ENCODE results near the gene CXCL12.

CXCL12 gene

DNA sequence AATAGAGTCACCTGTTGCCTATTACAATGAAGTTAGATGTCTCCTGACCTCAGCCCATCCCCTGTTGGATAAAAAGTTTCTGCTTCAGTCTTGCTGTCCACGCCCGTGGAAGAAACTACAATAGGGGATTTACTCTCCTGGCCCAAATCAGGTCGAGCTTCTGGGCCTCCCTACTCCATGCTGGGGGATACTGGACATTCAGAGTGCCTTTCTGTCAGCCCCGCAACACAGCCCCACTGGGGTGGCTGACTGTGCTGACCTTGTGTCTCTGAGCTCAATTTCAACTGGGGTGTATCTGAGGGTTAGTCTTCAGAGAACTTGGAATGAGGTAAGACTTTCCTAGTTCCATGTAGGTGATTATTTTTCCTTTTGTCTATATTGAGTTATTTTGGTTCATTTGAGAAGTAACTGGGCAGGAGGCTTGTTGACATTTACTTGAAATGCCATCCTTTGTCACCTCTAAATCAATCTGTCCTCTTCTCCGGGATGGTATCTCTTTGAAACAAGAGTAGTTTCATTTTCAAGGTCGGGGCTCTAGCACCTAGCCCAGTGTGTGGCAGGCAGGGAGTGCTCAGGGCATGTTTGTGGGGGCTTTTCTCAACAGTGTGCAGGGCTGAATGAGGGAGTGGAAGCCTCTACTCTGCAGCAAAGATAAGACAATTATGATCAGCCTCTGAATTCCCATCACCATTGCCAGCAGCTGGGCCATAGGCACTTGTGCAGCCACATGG is 17.7 kb upstream of the CXCL12 start:
- in situ Hi-C loops (cut with HindIII; ENCODE audit: low pct_ligation_motif_present, low pct_unique_long_range_greater_than_20kb, low sequenced_read_pairs): no loop called here
- no peak for DNase-seq

DNA sequence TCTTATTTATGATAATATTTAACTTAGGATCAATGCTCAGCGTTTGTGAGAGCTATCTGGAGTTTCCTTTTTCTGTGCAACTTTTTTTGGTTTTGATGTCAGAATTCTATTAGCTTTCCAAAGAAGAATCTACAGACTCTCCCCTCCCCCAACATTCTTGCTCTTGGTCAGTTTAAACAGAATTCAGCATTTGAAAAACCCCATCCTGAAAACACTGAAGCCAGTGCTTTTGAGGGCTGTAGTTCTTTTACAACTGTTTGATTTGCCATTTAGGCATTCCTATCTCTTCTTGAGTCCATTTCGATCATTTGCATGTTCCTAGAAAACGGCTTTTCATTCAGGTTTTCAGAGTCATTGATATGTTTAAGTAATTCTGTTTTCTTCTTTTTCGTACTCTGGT is 15.6 kb upstream of the CXCL12 start:
- DNase-seq: no peak
- in situ Hi-C loops (cut with HindIII; ENCODE audit: low pct_ligation_motif_present, low pct_unique_long_range_greater_than_20kb, low sequenced_read_pairs): no loop called here

DNA sequence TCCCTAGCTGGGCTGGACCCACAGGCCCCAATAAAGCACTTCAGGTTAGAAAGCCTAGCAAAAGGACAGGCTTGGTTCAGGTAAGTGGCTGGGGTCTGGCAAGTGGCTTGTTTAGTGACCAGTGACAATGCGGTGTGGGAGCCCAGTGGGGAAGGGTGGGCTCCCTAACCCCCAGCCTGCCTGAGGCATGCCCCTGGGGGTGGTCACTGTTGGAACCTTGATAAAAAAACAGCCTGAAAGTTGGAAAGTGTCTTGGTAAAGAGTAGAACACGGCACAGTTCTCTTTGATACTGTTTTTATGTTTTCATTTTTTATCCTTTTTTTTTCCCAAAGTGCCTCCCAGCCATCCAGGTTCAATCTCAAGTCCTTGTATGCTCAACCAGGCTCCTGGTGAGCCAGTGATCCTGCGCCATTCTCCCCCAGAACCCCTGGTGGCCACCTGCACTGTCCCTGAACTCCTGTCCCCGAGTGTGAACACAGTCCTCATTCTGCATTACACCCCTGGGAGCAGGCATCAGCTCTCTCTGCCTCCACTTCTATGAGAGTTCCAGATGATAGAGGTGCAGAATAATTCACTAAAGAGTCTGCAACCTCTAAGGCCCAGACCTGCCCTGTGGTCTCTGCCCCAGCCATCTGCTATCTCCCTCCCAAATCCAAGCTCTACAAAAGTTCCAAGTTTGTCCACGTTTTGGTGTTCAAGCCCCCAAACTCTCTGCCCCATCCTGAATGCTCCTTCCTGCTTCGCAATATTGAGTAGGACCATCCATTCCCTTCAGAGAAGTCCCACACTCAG is 15.0 kb upstream of the CXCL12 start:
- in situ Hi-C loops (cut with HindIII; ENCODE audit: low pct_ligation_motif_present, low pct_unique_long_range_greater_than_20kb, low sequenced_read_pairs): no loop called here
- no peak for DNase-seq

DNA sequence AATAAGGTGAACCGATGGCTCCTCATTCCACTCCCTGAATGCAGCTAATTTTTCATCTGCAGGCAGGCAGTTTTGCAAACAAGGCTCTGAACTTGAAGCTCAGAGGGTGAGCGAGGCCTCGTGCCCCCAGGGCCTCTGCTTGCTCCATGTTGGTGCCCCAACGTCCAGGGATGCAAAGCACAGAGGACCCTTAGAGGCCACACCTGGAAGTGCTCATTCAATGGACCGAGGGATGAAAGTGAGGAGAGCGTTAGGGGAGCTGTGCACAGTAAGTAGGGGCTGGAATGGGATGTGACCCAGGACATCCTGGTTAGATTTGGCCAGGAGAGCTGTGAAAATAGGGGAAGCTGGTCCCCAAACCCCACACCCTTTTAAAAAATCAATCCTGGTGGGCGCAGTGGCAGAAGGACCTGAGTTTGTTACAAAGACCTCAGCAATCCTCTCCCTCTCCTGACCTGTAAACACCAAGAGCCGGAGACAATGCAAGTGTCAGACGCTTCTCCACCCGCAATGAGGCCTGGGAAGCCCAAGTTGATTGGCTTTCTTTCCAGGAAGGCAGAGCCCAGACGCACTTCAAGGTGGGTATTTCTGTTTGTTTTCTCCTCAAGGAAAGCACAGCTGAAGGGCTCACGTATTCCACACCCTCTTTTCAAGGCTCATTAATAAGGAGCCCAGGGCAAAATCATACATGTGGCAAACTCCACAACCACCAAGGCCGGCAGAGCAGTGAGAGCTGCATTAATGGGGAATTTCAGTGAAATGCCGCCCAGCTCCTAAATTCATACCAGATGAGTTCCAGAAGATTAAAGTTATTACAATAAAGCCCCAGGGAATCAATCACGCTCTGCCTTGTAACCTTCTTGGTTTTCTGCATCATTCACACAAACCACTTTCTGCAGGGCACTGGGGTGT is 14.1 kb upstream of the CXCL12 start:
- no peak for DNase-seq
- in situ Hi-C loops (cut with HindIII; ENCODE audit: low pct_ligation_motif_present, low pct_unique_long_range_greater_than_20kb, low sequenced_read_pairs): no loop called here

DNA sequence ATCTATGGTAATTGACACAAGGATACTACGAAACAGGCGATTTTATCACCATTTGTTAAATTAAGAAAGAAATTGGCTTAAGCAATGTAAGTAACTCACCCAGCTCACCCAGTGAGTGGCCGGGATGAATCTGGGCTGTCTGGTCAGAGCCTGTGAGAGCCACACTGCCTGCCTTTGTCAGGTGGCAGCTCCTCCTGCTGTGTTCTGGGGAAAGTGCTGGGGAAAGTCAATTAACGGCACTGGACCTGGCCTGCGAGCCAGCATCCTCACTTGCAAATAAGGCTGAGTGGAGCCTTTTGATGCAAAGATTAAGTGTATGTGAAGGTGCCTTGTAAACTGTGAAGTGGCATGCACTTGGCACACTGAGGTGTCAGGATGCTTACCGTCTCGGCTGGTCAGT is 13.4 kb upstream of the CXCL12 start:
- DNase-seq: no peak
- in situ Hi-C loops (cut with HindIII; ENCODE audit: low pct_ligation_motif_present, low pct_unique_long_range_greater_than_20kb, low sequenced_read_pairs): no loop called here

DNA sequence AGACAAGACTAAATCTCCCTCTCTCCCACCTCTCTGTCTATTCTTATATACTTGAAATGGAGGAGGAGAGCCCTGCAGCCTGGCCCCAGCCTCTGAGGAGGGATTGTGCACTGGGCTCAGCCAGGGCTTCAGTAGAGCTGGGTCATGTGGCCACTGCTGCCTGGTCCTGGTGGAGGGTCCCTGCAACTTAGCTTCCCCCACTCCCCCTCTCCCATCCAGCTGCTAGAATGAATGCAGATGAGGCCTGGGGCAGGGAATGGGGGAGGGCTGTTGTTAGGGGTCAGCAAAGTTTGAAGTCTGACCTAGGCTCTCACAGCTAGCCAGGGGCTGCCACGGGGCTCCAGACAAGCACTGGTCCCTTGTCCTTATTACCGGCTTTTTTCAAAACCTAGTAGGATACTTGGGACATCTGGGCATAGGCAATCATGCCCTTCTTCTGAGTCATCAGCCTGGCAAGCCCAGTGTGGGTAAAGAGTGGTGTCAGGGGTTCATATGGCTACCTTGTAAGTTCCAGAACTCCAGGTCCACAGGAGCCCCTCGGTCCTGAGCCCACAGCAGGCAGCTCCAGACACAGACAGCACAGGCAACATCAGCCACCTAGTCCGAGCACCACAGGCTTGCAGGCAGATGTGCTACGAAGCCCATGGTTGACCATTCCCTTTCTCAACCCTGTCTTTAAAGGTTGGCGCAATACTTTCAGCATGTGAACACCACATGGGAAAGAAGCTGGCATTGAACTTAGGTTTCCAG is 12.8 kb upstream of the CXCL12 start:
- in situ Hi-C loops (cut with HindIII; ENCODE audit: low pct_ligation_motif_present, low pct_unique_long_range_greater_than_20kb, low sequenced_read_pairs): no loop called here

DNA sequence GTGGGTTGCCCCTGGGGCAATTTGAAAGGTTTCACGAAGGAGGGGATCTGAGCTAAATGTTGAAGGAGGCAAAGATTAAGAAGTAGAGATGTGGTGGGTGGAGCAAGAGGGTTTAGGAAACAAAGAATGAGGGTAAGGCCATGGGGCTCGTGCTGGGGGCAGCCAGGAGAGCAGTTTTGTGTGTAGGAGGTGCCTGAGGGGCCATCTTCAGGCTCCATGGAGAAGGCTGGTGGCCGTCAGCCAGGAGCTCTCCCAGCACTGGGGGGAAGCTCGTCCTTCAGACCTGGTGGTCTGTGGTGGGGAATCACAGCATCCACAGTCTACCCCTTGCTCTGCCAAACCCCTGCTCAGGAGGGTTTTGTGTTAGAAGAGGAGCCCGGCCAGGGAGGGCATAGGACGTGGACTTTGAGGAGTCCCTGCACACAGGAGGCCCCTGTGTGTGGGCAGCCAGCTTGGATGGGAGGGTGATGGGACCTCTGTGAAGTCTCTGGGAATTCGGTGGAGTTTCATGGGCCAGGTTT is 11.8 kb upstream of the CXCL12 start:
- DNase-seq: no peak
- in situ Hi-C loops (cut with HindIII; ENCODE audit: low pct_ligation_motif_present, low pct_unique_long_range_greater_than_20kb, low sequenced_read_pairs): no loop called here

More for the DNA sequence above, 12.8 kb upstream of the CXCL12 start:
- no peak for DNase-seq

DNA sequence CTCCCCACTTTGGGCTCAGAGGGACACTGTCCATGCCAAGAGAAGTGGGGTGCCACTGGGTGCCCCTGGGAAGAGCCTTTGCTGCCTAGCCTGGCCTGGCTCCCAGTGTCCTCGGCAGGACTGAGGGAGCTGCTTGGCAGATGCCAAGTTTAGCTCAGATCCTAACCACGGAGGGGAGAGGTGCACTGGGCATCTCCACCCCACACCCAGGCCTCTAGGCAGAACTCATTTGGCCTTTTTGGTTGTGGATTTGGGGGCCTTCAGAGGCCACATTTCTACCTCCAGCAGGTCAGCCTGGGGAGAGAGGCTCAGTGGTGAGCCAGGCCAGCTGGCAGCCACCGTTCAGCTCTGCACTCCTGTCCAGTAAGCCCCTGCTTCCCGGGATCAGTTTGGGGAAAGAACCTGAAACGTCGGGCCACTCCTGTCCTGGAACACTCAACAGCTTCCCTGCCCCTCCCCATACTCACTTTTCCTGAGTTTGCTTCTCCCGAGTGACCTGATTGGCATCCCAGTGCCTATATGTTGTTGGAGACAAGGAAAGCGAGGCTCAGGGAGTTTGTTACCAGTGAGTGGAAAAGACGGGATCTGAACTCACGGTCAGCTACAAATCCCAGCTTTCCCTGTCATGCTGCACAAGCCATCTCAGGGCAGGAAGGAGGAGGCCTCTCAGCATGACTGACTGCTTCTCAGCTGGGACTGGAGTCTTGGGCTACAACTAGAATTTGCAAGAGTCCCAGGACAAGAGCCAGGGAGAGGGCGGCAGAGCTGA is 11.2 kb upstream of the CXCL12 start:
- in situ Hi-C loops (cut with HindIII; ENCODE audit: low pct_ligation_motif_present, low pct_unique_long_range_greater_than_20kb, low sequenced_read_pairs): no loop called here
- no peak for DNase-seq

DNA sequence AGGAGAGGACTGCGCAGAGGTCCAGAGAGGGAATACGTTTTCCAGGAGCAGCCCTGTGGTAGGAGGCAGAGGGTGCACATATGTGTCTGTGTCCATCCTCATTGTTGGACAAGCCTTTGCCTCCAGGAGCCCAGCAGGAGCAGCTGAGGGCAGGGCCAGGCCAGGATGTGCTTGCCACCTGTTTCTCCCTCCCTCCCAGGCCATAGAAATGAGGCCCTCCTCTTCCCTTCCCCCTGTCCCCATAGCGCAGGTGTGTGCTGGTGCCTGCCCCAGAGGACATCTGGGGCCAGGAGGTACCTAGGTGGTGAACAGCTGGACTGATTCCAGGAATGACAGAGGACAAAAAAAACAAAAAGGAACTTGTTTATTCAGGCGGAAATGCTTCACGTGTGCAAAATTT is 10.5 kb upstream of the CXCL12 start:
- in situ Hi-C loops (cut with HindIII; ENCODE audit: low pct_ligation_motif_present, low pct_unique_long_range_greater_than_20kb, low sequenced_read_pairs): no loop called here
- no peak for DNase-seq

DNA sequence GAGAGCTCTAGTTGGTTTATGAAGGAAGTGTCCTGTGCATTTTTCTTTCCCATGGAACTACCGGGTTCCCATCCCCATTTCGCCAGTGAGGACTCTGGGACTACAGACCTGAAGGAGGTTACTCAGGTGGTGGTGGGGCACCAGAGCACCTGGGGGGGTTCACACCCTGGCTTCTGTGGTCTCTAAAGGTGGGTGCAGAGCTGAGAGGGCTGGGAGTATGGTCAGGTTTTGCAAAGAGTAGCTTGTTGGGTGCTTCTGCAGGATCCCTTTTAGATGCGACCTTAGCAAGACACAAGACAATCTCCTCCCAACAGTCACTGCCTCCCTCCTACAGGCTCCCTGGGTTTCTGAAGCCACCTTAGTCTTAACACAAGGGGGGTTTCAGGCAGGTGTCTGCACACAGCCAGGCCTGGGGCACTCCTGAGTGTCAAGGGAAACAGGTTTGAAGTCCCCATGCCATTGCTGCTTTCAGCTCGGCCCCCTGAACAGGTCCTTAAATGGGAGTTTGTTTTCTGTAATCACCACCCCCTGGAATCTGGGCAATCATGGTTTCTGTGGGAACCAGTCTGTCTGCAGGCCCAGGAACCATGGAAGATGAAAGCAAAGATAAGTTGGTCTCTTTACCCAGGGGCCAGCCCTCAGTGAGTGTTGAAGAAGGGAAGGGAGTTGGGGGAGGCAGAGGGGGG is 9.9 kb upstream of the CXCL12 start:
- in situ Hi-C loops (cut with HindIII; ENCODE audit: low pct_ligation_motif_present, low pct_unique_long_range_greater_than_20kb, low sequenced_read_pairs): no loop called here
- no peak for DNase-seq

DNA sequence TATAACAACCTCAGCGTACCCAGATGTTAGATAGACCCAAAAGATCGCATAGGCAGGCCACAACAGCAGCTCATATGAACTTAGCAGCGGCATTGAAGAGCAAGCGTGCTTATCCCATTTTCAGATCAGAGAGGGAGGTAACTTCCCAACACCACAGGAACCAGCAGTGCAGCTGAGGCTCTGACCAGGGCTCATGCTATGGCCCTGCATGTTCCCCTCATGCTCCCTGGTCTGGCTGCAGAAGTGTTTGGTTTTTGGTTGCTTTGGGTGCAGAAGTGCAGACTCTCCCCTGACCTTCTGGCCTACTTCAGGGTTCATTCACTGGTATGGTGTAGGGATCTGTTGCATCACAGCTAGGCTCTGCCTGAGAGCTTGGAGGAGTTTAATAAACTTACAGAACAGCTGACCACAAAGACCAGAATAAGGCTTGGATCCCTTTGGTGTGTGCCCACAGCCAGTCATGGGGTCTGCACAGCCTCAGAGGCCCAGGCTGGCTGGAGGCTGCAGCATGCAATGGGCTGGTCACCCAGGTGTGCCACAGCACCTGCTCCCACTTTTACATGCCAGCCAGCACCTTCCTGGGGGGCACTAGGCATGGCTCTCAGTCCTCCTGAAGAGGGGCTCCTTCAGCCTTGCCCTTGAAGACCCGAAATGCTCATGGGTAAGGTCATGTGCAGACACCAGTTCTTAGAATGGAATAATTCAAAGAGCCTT is 9.1 kb upstream of the CXCL12 start:
- DNase-seq: no peak
- in situ Hi-C loops (cut with HindIII; ENCODE audit: low pct_ligation_motif_present, low pct_unique_long_range_greater_than_20kb, low sequenced_read_pairs): no loop called here

DNA sequence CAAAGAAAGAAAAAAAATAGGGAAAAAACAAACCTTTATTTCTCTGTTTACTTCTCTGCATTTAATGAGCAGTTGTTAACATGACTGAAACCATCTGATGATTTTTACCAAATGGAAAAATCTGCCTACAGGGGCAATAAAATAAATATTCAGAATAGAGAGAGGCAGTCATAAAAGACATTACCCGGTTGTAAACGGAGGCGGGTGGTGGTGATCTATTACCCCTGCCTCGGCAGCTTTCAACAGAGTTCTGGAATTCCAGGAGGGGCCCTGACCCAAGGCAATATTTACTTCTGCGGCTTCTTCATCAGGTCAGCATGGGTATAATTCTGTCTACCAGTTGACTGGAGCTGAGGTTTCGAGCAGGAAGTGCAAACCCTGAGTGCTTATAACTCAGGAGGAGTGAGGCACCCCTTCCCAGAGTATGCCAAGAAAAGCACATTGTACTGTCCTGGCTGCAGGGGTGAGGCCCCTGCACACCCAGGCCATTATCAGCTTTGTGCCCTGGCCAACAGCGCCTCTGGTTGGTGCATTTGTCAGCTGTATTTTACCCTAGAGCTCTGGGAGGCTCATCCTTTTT is 8.2 kb upstream of the CXCL12 start:
- in situ Hi-C loops (cut with HindIII; ENCODE audit: low pct_ligation_motif_present, low pct_unique_long_range_greater_than_20kb, low sequenced_read_pairs): no loop called here
- DNase-seq: no peak

DNA sequence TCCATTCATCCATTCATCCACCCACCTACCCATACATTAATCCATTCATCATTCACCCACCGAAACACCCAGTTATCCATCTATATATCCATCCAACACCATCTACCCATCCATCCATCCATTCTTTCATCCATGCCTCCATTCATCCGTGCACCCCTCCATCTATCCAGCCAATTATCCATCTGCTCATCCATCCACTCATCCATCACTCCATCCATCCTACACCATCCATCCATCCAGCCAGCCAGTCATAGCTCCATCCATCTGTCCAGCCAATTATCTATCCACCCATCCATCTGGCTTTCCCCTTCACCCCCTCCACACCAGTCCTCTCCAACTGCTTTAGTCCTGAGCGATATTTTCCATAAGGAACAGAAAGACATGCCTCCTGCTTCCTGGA is 7.5 kb upstream of the CXCL12 start:
- in situ Hi-C loops (cut with HindIII; ENCODE audit: low pct_ligation_motif_present, low pct_unique_long_range_greater_than_20kb, low sequenced_read_pairs): no loop called here

DNA sequence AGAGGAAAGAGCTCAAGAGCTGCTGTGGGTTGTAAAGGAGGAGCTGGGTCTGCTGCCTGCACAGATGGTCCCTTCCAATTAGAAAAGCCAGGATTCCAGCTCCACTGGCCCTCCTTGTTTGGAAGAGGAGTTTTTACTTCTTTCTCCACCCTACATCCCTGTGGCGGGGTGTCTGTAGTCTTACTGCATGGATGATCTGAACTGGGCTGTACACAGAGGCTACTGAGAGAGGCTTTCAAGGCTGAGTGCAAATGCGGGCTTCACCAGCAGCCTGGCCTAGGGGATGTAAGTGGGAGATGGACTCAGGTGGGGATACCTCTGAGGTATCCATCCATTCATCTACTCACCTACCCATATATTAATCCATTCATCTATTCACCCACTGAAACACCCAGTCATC is 7.1 kb upstream of the CXCL12 start:
- in situ Hi-C loops (cut with HindIII; ENCODE audit: low pct_ligation_motif_present, low pct_unique_long_range_greater_than_20kb, low sequenced_read_pairs): no loop called here

More for the DNA sequence above, 7.5 kb upstream of the CXCL12 start:
- no peak for DNase-seq

DNA sequence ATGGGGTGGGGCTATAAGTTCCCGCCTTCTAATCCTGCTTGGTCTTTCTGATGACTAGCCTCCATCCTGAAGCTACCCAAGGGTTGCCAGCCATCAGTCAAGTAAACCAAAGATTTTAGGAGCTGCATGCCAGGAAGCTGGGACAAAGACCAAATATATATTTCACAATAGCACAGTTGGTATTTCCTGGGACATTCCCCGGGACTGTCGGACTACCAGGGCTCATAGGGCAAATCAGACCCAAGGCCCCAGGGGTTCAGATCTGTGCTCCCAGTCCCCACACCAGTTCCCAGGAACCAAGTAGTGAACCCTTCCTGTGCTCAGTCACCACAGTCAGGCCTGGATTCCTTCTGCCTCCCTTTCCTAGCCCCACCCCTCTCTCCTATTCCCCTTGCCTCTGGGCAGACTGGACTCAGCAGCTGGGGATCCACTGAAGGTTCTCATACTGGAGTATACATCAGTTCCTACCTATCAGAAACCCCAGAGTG is 5.7 kb upstream of the CXCL12 start:
- in situ Hi-C loops (cut with HindIII; ENCODE audit: low pct_ligation_motif_present, low pct_unique_long_range_greater_than_20kb, low sequenced_read_pairs): no loop called here
- DNase-seq: no peak

More for the DNA sequence above, 7.1 kb upstream of the CXCL12 start:
- no peak for DNase-seq

DNA sequence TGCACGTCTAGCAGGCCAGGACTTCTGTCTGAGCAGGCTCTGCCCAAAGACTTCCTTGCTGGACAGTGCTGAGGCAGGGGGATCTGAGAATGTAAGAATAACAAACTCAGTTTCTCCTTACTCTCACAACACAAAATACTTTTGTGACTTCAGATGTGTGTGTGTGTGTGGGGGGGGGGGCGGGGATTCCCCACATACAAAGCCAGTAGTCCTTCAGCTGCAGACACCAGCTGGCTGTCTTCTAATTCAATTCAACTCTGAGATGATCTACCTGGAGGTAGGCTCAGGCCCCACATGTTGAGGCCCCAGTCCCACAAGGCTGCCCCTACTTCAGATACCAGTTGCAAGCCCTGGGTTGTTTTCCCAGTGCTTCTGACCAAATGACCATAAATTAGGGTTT is 4.7 kb upstream of the CXCL12 start:
- in situ Hi-C loops (cut with HindIII; ENCODE audit: low pct_ligation_motif_present, low pct_unique_long_range_greater_than_20kb, low sequenced_read_pairs): no loop called here
- no peak for DNase-seq
